GM21390 (cell line): ENCODE data around the gene TRIM71.
"Not testable (repeated sequence)": the region's sequence is repeated elsewhere in the genome, so short reads cannot be mapped to it uniquely, and the experiment has no call there.

ENCODE experiments used
- ATAC-seq: cut with Tn5 transposase; IDR thresholded peaks from one replicate; pipeline ENCODE4 v1.9.1; 2021; ENCODE audit not compliant: unreplicated experiment

The TRIM71 gene

GRCh38 chr3:32817558-32818228 is at the start of gene TRIM71:
Gene TRIM71, plus strand, starts transcription at chr3:32817997. Its CDS starts 84 bp downstream, at chr3:32818081.
- ATAC-seq = no peak

- no peak for ATAC-seq
Measured at GRCh38 chr3:32778389-32778788, 39.4 kb upstream of the TRIM71 start.

- ATAC-seq = no peak
Measured at GRCh38 chr3:32780071-32780734, 37.6 kb upstream of the TRIM71 start.

- peak; percentile 39 for ATAC-seq
Measured at GRCh38 chr3:32780735-32781210, 37.0 kb upstream of the TRIM71 start.

DNA sequence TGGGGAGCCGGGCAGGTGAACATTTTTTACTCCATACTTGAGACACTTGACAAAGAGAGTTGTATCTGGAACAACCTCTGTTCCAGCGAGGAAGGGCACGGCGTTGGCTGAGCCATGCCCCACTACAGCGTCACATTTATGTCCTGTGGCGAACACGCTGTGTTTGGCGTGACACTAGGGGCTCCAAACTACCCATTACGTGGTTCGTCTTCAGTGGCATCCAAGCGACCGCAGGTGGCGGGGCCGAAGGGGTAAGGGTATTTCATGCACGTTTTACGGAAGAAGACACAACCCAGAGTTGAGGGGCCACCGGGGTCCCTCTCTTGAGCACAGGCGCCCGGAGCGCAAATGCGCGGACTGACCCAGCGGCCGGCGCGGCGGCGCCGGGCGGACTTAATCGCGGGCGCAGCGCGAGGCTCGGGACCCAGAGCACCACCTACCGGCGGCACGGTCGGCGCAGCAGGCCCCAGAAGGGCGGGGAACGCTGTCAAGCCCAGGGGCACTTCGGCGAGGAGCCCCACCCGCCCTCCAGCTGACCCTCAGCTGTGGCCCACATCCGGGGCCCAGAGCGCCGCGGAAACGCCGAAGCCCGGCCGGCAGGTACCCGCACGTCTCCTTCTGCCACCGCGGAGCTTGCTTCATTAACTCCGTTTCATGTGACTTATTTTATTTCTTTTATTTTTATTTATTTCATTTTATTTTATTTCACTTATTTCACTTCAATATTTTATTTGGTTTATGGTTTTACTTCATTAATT is 36.4 kb upstream of the TRIM71 start:
- ATAC-seq = peak; percentile 97

DNA sequence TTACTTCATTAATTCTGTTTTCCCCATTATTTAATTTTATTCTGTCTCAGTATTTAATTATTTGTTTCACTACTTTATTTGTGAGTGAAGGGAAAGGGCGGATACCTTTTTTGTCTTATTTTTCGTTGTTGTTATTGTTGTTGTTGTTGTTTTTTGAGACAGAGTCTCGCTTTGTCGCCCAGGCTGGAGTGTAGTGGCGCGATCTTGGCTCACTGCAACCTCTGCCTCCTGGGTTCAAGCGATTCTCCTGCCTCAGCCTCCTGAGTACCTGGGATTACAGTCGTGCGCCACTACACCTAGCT is 35.9 kb upstream of the TRIM71 start:
- not testable (repeated sequence) for ATAC-seq

DNA sequence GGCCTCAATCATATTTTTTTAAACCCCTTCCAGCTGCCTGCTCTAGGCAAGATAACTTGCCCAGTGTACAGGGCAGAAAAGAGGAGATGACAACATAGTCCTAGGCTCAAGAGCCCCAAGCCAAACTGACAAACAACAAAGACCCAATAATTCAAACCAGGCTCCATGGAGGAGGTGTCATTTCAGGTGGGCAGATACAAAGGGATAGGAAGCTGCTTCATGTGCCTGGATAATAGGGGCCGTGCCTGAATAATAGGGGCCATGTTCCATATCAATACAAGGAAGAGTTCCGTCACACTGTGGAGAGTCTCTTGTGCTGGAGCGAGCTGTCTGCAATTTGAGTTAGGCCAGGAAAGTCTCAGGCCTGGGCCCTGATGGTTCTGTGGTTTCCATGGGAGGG is 35.4 kb upstream of the TRIM71 start:
- no peak for ATAC-seq

DNA sequence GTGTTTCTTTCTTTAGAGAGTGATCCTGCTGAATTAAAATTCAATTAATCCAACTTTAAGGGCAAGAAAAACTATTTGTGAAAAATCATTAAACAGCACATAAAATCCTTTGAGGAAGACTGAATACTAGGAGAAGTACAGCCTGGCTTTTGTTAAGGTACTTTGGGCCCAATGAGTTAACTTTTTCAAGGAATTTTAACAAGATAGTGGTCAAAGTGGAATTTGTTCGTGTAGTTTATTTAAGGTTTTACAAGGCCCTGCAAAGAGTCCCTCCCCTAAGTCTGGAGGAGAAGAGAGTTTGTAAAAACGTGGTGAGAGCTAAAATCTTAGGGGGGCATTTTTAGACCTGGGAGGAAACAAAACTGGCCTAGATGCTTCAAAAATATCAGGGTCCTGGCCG is 26.0 kb upstream of the TRIM71 start:
- ATAC-seq = no peak

DNA sequence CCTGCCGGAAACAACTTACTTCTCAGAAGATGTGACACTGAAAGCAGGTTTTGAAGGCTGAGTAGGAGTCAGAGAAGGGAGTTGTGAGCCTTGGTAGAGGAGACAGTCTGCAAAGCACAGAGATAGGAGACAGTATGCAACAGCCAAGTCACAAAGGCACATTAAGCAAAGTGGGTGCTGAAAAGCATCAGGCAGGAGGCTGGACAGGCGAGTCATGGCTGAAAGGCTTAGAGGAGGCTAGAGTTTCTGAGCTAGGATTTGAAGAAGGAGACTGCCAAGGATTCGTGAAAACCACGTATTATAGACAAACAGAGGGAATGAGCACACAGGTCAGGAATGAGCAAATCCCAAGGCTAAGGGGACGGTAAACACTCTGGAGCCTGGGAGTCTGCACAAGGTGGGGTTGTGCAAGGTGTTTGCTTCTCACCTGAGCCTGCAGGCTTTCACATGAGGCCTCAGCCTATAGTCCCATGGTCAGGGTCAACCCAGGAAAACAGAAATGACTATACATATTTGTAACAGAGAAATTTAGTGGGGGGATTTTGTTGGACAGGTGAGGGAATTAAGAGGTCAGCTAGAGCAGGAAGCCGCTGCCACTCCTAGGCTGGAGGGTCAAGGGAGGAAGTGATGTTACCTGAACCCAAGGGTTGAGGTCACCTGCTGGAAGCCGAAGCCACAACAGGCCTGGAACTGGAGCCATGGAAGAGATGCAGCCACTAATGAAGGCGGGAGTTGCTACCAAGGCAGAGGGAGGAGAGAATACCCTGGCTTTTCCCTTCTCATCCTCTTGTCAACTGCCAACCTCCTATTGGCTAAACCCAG is 23.1 kb upstream of the TRIM71 start:
- ATAC-seq = no peak

GRCh38 chr3:32796384-32796950 is 21.3 kb upstream of the TRIM71 start:
- ATAC-seq = not testable (repeated sequence)

- no peak for ATAC-seq
Measured at GRCh38 chr3:32797776-32798175, 20.0 kb upstream of the TRIM71 start.

GRCh38 chr3:32801440-32801839 is 16.4 kb upstream of the TRIM71 start:
- ATAC-seq = not testable (repeated sequence)

DNA sequence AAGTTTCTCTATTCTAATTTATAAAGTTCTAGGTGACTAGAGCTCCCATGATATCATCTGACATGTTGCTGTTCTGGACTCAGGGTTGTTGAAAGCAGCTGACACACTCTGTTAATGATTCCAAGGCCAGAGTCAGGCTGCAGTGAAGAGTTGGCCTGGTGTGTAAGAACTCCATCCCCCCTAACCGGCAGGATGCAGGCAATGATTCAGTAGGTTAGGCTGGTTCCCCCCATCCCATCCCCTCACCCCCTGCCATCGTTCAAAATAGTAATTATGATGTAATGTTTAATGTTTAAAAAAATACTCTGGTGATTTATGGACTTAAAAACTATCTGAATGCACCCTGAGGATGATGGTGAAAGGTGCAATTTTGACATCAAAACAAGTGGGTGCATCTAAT is 4.6 kb upstream of the TRIM71 start:
- no peak for ATAC-seq

GRCh38 chr3:32814361-32814760 is 3.4 kb upstream of the TRIM71 start:
- no peak for ATAC-seq

- ATAC-seq = no peak
Measured at GRCh38 chr3:32815841-32816438, 1.9 kb upstream of the TRIM71 start.

GRCh38 chr3:32816439-32817256 is 1.1 kb upstream of the TRIM71 start:
- no peak for ATAC-seq

DNA sequence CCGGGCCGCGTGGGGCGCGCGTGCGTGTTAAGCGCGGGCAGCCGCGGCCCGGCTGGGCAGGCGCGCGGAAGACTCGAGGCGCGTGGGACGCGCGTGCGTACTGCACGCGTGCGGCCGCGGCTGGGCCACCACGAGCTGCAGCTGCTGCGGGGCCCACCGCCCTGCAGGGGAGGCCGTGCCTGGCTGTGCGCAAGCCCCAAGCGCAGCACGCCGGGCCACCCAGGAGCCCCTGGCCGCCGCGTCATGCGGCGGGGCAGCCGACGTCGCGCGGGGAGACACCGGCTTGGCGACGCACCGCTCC is 590 bp upstream of the TRIM71 start:
- ATAC-seq = no peak

GRCh38 chr3:32818229-32818969 is 602 bp downstream of the TRIM71 start:
- ATAC-seq = no peak

- ATAC-seq = no peak
Measured at GRCh38 chr3:32818970-32819511, 1.2 kb downstream of the TRIM71 start.
